GM19035 (cell line): ENCODE data around the gene CEACAM5.
"Not testable (repeated sequence)": the region's sequence is repeated elsewhere in the genome, so short reads cannot be mapped to it uniquely, and the experiment has no call there.

Experiments
- ATAC-seq: cut with Tn5 transposase; IDR thresholded peaks from one replicate; pipeline ENCODE4 v1.9.1; 2021; ENCODE audit not compliant: unreplicated experiment

Gene CEACAM5

GRCh38 chr19:41739361-41739760, 30.9 kb downstream of the CEACAM5 start:
- ATAC-seq: no peak

- ATAC-seq: no peak
Observed at GRCh38 chr19:41740415-41741243, 32.2 kb downstream of the CEACAM5 start.

- ATAC-seq: no peak
Observed at GRCh38 chr19:41741244-41741554, 32.8 kb downstream of the CEACAM5 start.

GRCh38 chr19:41744850-41745249, 36.4 kb downstream of the CEACAM5 start:
- no peak for ATAC-seq

- ATAC-seq: no peak
Observed at GRCh38 chr19:41745756-41746155, 37.3 kb downstream of the CEACAM5 start.

- ATAC-seq: no peak
Observed at GRCh38 chr19:41746593-41747227, 38.3 kb downstream of the CEACAM5 start.

GRCh38 chr19:41748012-41748411, 39.6 kb downstream of the CEACAM5 start:
- no peak for ATAC-seq

GRCh38 chr19:41750248-41751134, 42.1 kb downstream of the CEACAM5 start:
- not testable (repeated sequence) for ATAC-seq

GRCh38 chr19:41753159-41753558, 44.7 kb downstream of the CEACAM5 start:
- ATAC-seq: no peak

GRCh38 chr19:41753936-41754529, 45.6 kb downstream of the CEACAM5 start:
- ATAC-seq: no peak

- ATAC-seq: no peak
Observed at GRCh38 chr19:41755328-41755913, 47.0 kb downstream of the CEACAM5 start, which contains the start of gene CEACAM6. CEACAM6 (plus strand) TSS chr19:41755530; CDS start chr19:41755639, 109 bp downstream.

- ATAC-seq: no peak
Observed at GRCh38 chr19:41758846-41759245, 50.4 kb downstream of the CEACAM5 start.

- ATAC-seq: no peak
Observed at GRCh38 chr19:41767115-41767514, 58.7 kb downstream of the CEACAM5 start.

- ATAC-seq: not testable (repeated sequence)
Observed at GRCh38 chr19:41768105-41768504, 59.7 kb downstream of the CEACAM5 start.

- ATAC-seq: no peak
Observed at GRCh38 chr19:41769608-41770007, 61.2 kb downstream of the CEACAM5 start.

GRCh38 chr19:41771410-41771809, 63.0 kb downstream of the CEACAM5 start:
- ATAC-seq: no peak

GRCh38 chr19:41774515-41774980, 66.1 kb downstream of the CEACAM5 start:
- ATAC-seq: no peak

- no peak for ATAC-seq
Observed at GRCh38 chr19:41776700-41777099, 68.3 kb downstream of the CEACAM5 start.
